Measurements from ENCODE around the gene OTOA. TPM values are rescaled to one million over a fixed set of nuclear protein-coding genes. Genes with fewer than 3 reads are reported as not detected.
A peak's percentile ranks its signal among the peaks of the same experiment; 100 is the strongest.

The OTOA gene
- polyA plus RNA-seq, 3 donors = 0.11 to 0.23 (median 0.21) TPM

- H3K27ac Mint-ChIP-seq = peak overlapping the region; percentile 93 to 98 (median 97)
- peak overlapping the region; percentile 86 to 92 for H3K4me3 Mint-ChIP-seq
- peak overlapping the region; percentile 77 to 98 for H3K27ac ChIP-seq (ENCODE audit: low read depth in 1 of 2, low read length in 2 of 2)
- H3K79me2 ChIP-seq (ENCODE audit: insufficient read depth, low read length) = peaks cover 93% of the 10 kb centered on the region
- H3K4me1 Mint-ChIP-seq = peaks cover 79% of the 10 kb centered on the region
- no peaks in the 10 kb centered on the region for H3K27me3 ChIP-seq (ENCODE audit: control insufficient read depth in 2 of 2, insufficient read depth in 2 of 2, low read length in 2 of 2)
- peaks cover 76 to 79% of the 10 kb centered on the region in 2 donors for H3K4me1 ChIP-seq (ENCODE audit: control insufficient read depth in 1 of 2, insufficient read depth in 2 of 2, low read length in 2 of 2)
- H3K9ac ChIP-seq (ENCODE audit: insufficient read depth, low read length, poor library complexity, severe bottlenecking) = peak overlapping the region; percentile 75
- intact Hi-C loops (cut with micrococcal nuclease) = loop anchor here (5.0 to 10.0 kb wide), 2 partner anchors 38 to 644 kb away; partner anchors contain the start of gene POLR3E (in 2 of the 2)
- no peak for TF ChIP-seq CTCF (IDR thresholded peaks at IDR 0.05)
- H3K4me3 ChIP-seq (replicated peaks in 1 of 3; ENCODE audit: low read depth in 2 of 3, low read length in 3 of 3) = peak overlapping the region; percentile 81 to 98 (median 92)
- H3K36me3 Mint-ChIP-seq = peaks cover 52 to 66% of the 10 kb centered on the region in 2 donors
- peaks cover 54% of the 10 kb centered on the region for H4K20me1 ChIP-seq (ENCODE audit: insufficient read depth, low read length)
- H3K36me3 ChIP-seq (replicated peaks in 1 of 2; ENCODE audit: control insufficient read depth in 1 of 2, insufficient read depth in 2 of 2, low read length in 2 of 2) = peaks cover 44% of the 10 kb centered on the region in 2 donors
- H3K4me2 ChIP-seq (replicated peaks; ENCODE audit: extremely low read depth, low read length, poor library complexity, severe bottlenecking) = peak overlapping the region; percentile 89
- WGBS (ENCODE audit: insufficient coverage) = no CpG with 5 or more reads among the region's 1 CpG
- H3K27me3 Mint-ChIP-seq (ENCODE audit: low read depth in 3 of 3) = no peaks in the 10 kb centered on the region
- H2AFZ ChIP-seq (ENCODE audit: insufficient read depth, low read depth, low read length, poor library complexity, severe bottlenecking) = no peak overlapping the region
- peak; percentile 85 to 94 (median 93) for DNase-seq
- no peaks in the 10 kb centered on the region for H3K9me3 Mint-ChIP-seq
- no peaks in the 10 kb centered on the region for H3K9me3 ChIP-seq (replicated peaks in 1 of 2; ENCODE audit: control insufficient read depth in 1 of 2, insufficient read depth in 1 of 2, low read length in 2 of 2)
Measured at GRCh38 chr16:21650521-21650920, 13.2 kb upstream of the OTOA start.

- Histone ChIP-seq H2AFZ (ENCODE audit: insufficient read depth, low read depth, low read length, poor library complexity, severe bottlenecking) (no peak overlapping the region), H4K20me1 (ENCODE audit: insufficient read depth, low read length) (peaks cover 44% of the 10 kb centered on the region), H3K4me3 (replicated peaks in 1 of 3; ENCODE audit: low read depth in 2 of 3, low read length in 3 of 3) (peak overlapping the region; percentile 81 to 98 (median 92)), H3K4me1 (ENCODE audit: control insufficient read depth in 1 of 2, insufficient read depth in 2 of 2, low read length in 2 of 2) (peaks cover 77 to 79% of the 10 kb centered on the region in 2 donors), H3K27ac (ENCODE audit: low read depth in 1 of 2, low read length in 2 of 2) (peak overlapping the region; percentile 77 to 98), H3K27me3 (ENCODE audit: control insufficient read depth in 2 of 2, insufficient read depth in 2 of 2, low read length in 2 of 2) (no peaks in the 10 kb centered on the region), H3K4me2 (replicated peaks; ENCODE audit: extremely low read depth, low read length, poor library complexity, severe bottlenecking) (peak overlapping the region; percentile 89), H3K9ac (ENCODE audit: insufficient read depth, low read length, poor library complexity, severe bottlenecking) (peak overlapping the region; percentile 75), H3K79me2 (ENCODE audit: insufficient read depth, low read length) (peaks cover 96% of the 10 kb centered on the region), H3K9me3 (replicated peaks in 1 of 2; ENCODE audit: control insufficient read depth in 1 of 2, insufficient read depth in 1 of 2, low read length in 2 of 2) (no peaks in the 10 kb centered on the region), H3K36me3 (replicated peaks in 1 of 2; ENCODE audit: control insufficient read depth in 1 of 2, insufficient read depth in 2 of 2, low read length in 2 of 2) (peaks cover 41 to 47% of the 10 kb centered on the region in 2 donors)
- no peak for TF ChIP-seq CTCF (IDR thresholded peaks at IDR 0.05)
- no peaks in the 10 kb centered on the region for H3K9me3 Mint-ChIP-seq
- H3K4me3 Mint-ChIP-seq = peak overlapping the region; percentile 86 to 92
- no peak for DNase-seq
- WGBS (ENCODE audit: insufficient coverage) = 60% methylated on average over 2 of the region's 3 CpGs
- H3K4me1 Mint-ChIP-seq = peaks cover 79% of the 10 kb centered on the region
- H3K27me3 Mint-ChIP-seq (ENCODE audit: low read depth in 3 of 3) = no peaks in the 10 kb centered on the region
- H3K27ac Mint-ChIP-seq = peak overlapping the region; percentile 93 to 98 (median 97)
- intact Hi-C loops (cut with micrococcal nuclease) = loop anchor here (5.0 to 10.0 kb wide), 2 partner anchors 39 to 643 kb away; partner anchors contain the start of gene POLR3E (in 2 of the 2)
- peaks cover 52 to 65% of the 10 kb centered on the region in 2 donors for H3K36me3 Mint-ChIP-seq
Measured at GRCh38 chr16:21651515-21651914, 12.3 kb upstream of the OTOA start.
